K562 (cell line): ENCODE data around the gene MBD1. TPM values are rescaled to one million over a fixed set of nuclear protein-coding genes. Genes with fewer than 3 reads are reported as not detected.
A peak's percentile ranks its signal among the peaks of the same experiment; 100 is the strongest.

Experiments used
- CBX5 ChIP-seq: IDR thresholded peaks from 2 replicates; pipeline ENCODE4 v1.6.1; 2014; ENCODE audit warnings: low read depth, borderline replicate concordance
- MECOM ChIP-seq: fragments of 250-450 bp; sonication (Bioruptor Pico); IDR thresholded peaks from 2 replicates; pipeline ENCODE4 v1.8.0; 2022; ENCODE audit warnings: inconsistent platforms
- MXI1 ChIP-seq: IDR thresholded peaks from 2 replicates; pipeline ENCODE4 v1.6.1; 2011; ENCODE audit warnings: low read depth, mild to moderate bottlenecking, improper control_type of control experiment, low read length
- NRF1 ChIP-seq, 2 experiments: fragments of 450-650 bp; IDR thresholded peaks in 1 of 2; conservative IDR thresholded peaks in 1 of 2; 2 replicates each; pipeline ENCODE4 v1.6.1; 2014; ENCODE audit warnings: mild to moderate bottlenecking in 2 of 2
- POLR3G ChIP-seq: IDR thresholded peaks from 2 replicates; pipeline ENCODE4 v1.6.1; 2011; ENCODE audit not compliant: insufficient read length, insufficient replicate concordance; ENCODE audit errors: extremely low read depth
- SRSF3 ChIP-seq: fragments of 200-400 bp; formaldehyde crosslinking; IDR thresholded peaks from 2 replicates; pipeline ENCODE4 v1.6.1; 2016; ENCODE audit warnings: mild to moderate bottlenecking, low read length, moderate library complexity; ENCODE audit not compliant: insufficient read depth
- YY1 ChIP-seq, 3 experiments: IDR thresholded peaks; 2 replicates each; pipeline ENCODE4 v1.6.1; 2011; ENCODE audit warnings: low read length in 2 of 3, mild to moderate bottlenecking in 2 of 3, moderate library complexity in 2 of 3, borderline replicate concordance in 1 of 3, control low read depth in 1 of 3, low read depth in 1 of 3; ENCODE audit not compliant: insufficient read depth in 3 of 3, insufficient replicate concordance in 2 of 3, control insufficient read depth in 1 of 3, insufficient read length in 1 of 3; ENCODE audit errors: extremely low read depth in 1 of 3
- ZNF175 ChIP-seq: fragments of 200-800 bp; sonication (Bioruptor generic); IDR thresholded peaks from 2 replicates; pipeline ENCODE4 v1.6.1; 2016; ENCODE audit warnings: low read depth, mild to moderate bottlenecking, missing genetic modification characterization, missing compliant biosample characterization
- polyA plus RNA-seq, 8 experiments: library from polyadenylated mRNA; depleted of rRNA in 4 of 8; stranded (reverse) in 5 of 8; unstranded in 3 of 8; fragments of >200 nt; fragmentation: Nextera tagmentation in 2 of 8; fragmentation: Illumina TruSeq in 1 of 8; extraction: Ambion mirVana in 2 of 8; extraction: Trizol in 1 of 8; gene quantifications; 2 replicates each; pipeline versions ENCODE4 v1.2.1 to v1.2.3, GENCODE V29; 2011 to 2014; ENCODE audit warnings: inconsistent platforms in 1 of 8, missing spikeins in 1 of 8
- total RNA-seq, 7 experiments: library from RNA; depleted of rRNA in 6 of 7; stranded (reverse); fragments of >200 nt in 6 of 7; fragmentation: Illumina TruSeq in 2 of 7; extraction: Trizol in 2 of 7; gene quantifications; 2 replicates each; pipeline versions ENCODE4 v1.2.1 to v1.2.3, GENCODE V29; 2011 to 2021; ENCODE audit warnings: low replicate concordance in 1 of 7
- TF ChIP-seq, protein P1 (sequence below): fragments of 200-600 bp; sonication (generic); IDR thresholded peaks from one replicate; pipeline ENCODE4 v1.6.1; 2012; ENCODE audit warnings: mild to moderate bottlenecking, low read depth, low read length, inconsistent platforms
- TF ChIP-seq, protein P2 (sequence below): fragments of 250-450 bp; sonication (Bioruptor Pico); IDR thresholded peaks from 2 replicates; pipeline ENCODE4 v1.8.0; 2022; ENCODE audit warnings: moderate library complexity, mild to moderate bottlenecking, inconsistent platforms
- TF ChIP-seq, protein P3 (sequence below): fragments of 450-650 bp; IDR thresholded peaks from 2 replicates; pipeline ENCODE4 v1.6.1; 2016; ENCODE audit warnings: missing biosample characterization, missing genetic modification characterization

The MBD1 gene
- total and polyA plus RNA-seq, 9 of the 15 experiments (the other 6 are each of a cell fraction or from before 2014, with no cell fraction given) = 3.0 to 59.7 (median 31.7) TPM

DNA sequence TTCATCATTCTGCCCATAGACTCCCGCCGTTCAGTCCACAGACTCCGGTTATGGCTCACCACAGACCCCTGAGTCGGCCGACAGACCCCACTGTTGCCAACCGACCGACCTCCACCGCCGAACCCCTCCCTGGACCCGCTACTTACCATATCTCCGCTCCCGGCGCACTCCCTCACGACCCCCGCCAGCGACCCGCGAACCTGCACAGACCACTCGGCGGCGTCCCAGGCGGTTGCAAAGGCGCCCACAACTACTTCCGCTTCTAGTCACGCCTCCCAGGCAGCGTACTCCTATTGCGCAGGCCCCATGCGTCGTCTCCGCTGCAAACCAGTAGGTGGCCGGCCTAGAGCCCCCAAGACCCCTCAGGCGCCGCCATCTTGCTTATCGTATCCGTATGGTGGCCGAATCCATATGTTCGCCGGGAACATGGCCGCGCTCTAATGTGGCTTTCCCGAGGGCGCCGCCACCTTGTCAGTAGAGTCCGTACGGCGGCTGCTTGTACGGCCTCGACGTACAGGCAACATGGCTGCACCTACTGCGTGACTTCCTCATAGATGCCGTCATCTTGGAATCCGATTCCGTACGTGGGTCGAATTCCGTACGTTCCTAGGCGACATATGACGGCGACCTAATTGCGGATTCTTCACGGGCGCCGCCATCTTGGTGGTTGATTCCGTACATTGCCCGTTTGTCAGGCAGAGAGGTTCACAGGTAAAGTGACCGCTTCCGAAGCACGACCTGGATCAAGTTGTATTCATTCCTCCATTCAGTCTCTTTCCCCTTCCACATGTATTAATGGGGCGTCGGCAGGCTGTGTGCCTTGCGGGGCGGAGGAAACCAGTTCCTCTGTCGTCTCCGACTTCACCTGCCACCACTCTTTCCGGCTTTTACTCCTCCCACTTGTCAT lies 6.4 kb upstream of the MBD1 start, which contains the start of gene CXXC1 (continued):
- TF ChIP-seq MXI1 = 0 out of 2 replicates have a peak, but pooled peaks have one; percentile 15
- TF ChIP-seq, protein P1, sequence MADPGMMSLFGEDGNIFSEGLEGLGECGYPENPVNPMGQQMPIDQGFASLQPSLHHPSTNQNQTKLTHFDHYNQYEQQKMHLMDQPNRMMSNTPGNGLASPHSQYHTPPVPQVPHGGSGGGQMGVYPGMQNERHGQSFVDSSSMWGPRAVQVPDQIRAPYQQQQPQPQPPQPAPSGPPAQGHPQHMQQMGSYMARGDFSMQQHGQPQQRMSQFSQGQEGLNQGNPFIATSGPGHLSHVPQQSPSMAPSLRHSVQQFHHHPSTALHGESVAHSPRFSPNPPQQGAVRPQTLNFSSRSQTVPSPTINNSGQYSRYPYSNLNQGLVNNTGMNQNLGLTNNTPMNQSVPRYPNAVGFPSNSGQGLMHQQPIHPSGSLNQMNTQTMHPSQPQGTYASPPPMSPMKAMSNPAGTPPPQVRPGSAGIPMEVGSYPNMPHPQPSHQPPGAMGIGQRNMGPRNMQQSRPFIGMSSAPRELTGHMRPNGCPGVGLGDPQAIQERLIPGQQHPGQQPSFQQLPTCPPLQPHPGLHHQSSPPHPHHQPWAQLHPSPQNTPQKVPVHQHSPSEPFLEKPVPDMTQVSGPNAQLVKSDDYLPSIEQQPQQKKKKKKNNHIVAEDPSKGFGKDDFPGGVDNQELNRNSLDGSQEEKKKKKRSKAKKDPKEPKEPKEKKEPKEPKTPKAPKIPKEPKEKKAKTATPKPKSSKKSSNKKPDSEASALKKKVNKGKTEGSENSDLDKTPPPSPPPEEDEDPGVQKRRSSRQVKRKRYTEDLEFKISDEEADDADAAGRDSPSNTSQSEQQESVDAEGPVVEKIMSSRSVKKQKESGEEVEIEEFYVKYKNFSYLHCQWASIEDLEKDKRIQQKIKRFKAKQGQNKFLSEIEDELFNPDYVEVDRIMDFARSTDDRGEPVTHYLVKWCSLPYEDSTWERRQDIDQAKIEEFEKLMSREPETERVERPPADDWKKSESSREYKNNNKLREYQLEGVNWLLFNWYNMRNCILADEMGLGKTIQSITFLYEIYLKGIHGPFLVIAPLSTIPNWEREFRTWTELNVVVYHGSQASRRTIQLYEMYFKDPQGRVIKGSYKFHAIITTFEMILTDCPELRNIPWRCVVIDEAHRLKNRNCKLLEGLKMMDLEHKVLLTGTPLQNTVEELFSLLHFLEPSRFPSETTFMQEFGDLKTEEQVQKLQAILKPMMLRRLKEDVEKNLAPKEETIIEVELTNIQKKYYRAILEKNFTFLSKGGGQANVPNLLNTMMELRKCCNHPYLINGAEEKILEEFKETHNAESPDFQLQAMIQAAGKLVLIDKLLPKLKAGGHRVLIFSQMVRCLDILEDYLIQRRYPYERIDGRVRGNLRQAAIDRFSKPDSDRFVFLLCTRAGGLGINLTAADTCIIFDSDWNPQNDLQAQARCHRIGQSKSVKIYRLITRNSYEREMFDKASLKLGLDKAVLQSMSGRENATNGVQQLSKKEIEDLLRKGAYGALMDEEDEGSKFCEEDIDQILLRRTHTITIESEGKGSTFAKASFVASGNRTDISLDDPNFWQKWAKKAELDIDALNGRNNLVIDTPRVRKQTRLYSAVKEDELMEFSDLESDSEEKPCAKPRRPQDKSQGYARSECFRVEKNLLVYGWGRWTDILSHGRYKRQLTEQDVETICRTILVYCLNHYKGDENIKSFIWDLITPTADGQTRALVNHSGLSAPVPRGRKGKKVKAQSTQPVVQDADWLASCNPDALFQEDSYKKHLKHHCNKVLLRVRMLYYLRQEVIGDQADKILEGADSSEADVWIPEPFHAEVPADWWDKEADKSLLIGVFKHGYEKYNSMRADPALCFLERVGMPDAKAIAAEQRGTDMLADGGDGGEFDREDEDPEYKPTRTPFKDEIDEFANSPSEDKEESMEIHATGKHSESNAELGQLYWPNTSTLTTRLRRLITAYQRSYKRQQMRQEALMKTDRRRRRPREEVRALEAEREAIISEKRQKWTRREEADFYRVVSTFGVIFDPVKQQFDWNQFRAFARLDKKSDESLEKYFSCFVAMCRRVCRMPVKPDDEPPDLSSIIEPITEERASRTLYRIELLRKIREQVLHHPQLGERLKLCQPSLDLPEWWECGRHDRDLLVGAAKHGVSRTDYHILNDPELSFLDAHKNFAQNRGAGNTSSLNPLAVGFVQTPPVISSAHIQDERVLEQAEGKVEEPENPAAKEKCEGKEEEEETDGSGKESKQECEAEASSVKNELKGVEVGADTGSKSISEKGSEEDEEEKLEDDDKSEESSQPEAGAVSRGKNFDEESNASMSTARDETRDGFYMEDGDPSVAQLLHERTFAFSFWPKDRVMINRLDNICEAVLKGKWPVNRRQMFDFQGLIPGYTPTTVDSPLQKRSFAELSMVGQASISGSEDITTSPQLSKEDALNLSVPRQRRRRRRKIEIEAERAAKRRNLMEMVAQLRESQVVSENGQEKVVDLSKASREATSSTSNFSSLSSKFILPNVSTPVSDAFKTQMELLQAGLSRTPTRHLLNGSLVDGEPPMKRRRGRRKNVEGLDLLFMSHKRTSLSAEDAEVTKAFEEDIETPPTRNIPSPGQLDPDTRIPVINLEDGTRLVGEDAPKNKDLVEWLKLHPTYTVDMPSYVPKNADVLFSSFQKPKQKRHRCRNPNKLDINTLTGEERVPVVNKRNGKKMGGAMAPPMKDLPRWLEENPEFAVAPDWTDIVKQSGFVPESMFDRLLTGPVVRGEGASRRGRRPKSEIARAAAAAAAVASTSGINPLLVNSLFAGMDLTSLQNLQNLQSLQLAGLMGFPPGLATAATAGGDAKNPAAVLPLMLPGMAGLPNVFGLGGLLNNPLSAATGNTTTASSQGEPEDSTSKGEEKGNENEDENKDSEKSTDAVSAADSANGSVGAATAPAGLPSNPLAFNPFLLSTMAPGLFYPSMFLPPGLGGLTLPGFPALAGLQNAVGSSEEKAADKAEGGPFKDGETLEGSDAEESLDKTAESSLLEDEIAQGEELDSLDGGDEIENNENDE = no peak
- no peak for TF ChIP-seq CBX5
- TF ChIP-seq NRF1 (conservative IDR thresholded peaks at IDR 0.05 in 1 of 2, IDR thresholded peaks at IDR 0.05 in 1 of 2) = peak; percentile 91 to 94
- no peak for TF ChIP-seq POLR3G
- TF ChIP-seq, protein P2, sequence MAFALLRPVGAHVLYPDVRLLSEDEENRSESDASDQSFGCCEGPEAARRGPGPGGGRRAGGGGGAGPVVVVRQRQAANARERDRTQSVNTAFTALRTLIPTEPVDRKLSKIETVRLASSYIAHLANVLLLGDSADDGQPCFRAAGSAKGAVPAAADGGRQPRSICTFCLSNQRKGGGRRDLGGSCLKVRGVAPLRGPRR (CRISPR knock-in tag) = no peak
- TF ChIP-seq, protein P3, sequence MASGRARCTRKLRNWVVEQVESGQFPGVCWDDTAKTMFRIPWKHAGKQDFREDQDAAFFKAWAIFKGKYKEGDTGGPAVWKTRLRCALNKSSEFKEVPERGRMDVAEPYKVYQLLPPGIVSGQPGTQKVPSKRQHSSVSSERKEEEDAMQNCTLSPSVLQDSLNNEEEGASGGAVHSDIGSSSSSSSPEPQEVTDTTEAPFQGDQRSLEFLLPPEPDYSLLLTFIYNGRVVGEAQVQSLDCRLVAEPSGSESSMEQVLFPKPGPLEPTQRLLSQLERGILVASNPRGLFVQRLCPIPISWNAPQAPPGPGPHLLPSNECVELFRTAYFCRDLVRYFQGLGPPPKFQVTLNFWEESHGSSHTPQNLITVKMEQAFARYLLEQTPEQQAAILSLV (tag) = 0 out of 2 replicates have a peak, but pooled peaks have one; percentile 16
- TF ChIP-seq SRSF3 = no peak
- TF ChIP-seq ZNF175 (CRISPR knock-in tag) = peak; percentile 97
- no peak for TF ChIP-seq MECOM (CRISPR knock-in tag)
- TF ChIP-seq YY1 (IDR thresholded peaks at IDR 0.05; ENCODE audit: borderline replicate concordance in 1 of 3, control insufficient read depth in 1 of 3, extremely low read depth in 1 of 3, insufficient read depth in 3 of 3, insufficient read length in 1 of 3, insufficient replicate concordance in 2 of 3, low read depth in 1 of 3, low read length in 2 of 3) = peak; percentile 100
